Testis (tissue), 3 donors: ENCODE data around the gene DLX2. TPM values are rescaled to one million over a fixed set of nuclear protein-coding genes. Genes with fewer than 3 reads are reported as not detected.

Experiments used
- DNase-seq: peaks from one replicate; pipeline ENCODE4 v3.0.0-alpha.2; 2019
- H3K27ac ChIP-seq, 2 donors: fragments of 200-600 bp; sonication (generic); one replicate each; pipeline ENCODE4 v1.5.1; 2019
- H3K27me3 ChIP-seq: fragments of 200-600 bp; sonication (generic); one replicate; pipeline ENCODE4 v1.5.1; 2019
- H3K36me3 ChIP-seq: fragments of 200-600 bp; sonication (generic); one replicate; pipeline ENCODE4 v1.5.1; 2017; ENCODE audit warnings: low read depth; ENCODE audit errors: missing control alignments
- H3K4me1 ChIP-seq: fragments of 200-600 bp; sonication (generic); one replicate; pipeline ENCODE4 v1.5.1; 2019
- H3K4me3 ChIP-seq, 2 donors: fragments of 200-600 bp; sonication (generic); one replicate each; pipeline ENCODE4 v1.5.1; 2017 to 2019
- H3K9me3 ChIP-seq: fragments of 200-600 bp; sonication (generic); one replicate; pipeline ENCODE4 v1.5.1; 2017
- CTCF ChIP-seq, 3 experiments: fragments of 450-650 bp in 2 of 3; fragments of 200-600 bp in 1 of 3; sonication (generic) in 1 of 3; IDR thresholded peaks; one replicate each; pipeline ENCODE4 v1.5.1; 2016 to 2019; ENCODE audit warnings: antibody characterized with exemption in 3 of 3, mild to moderate bottlenecking in 2 of 3, moderate library complexity in 1 of 3
- POLR2A ChIP-seq: fragments of 450-650 bp; IDR thresholded peaks from one replicate; pipeline ENCODE4 v1.6.1; 2017; ENCODE audit warnings: antibody characterized with exemption, mild to moderate bottlenecking, moderate library complexity
- WGBS, 2 donors: methylation state at CpG; one replicate each; pipeline ENCODE4 v1.1.5; 2018; 5-methylcytosine and 5-hydroxymethylcytosine counted together
- intact Hi-C: fragments of 100-400 bp; cut with DNase I; formaldehyde crosslinking; loops from one replicate; pipeline ENCODE4 v1.15.1; 2023; ENCODE audit warnings: low total_unique reads
- polyA plus RNA-seq: library from polyadenylated mRNA; stranded (reverse); fragments of 350-450 nt; fragmentation: Illumina TruSeq; extraction: RNeasy Lipid Tissue Mini Kit (QIAGEN cat#74804); gene quantifications from one replicate; pipeline ENCODE4 v1.2.3, GENCODE V29; 2014; ENCODE audit warnings: low read depth, low replicate concordance; ENCODE audit not compliant: insufficient read depth
- total RNA-seq, 2 donors: library from RNA; depleted of rRNA; stranded (reverse); fragments of >200 nt; gene quantifications; one replicate each; pipeline ENCODE4 v1.2.3, GENCODE V29; 2016

Gene DLX2
- total and polyA plus RNA-seq, 3 donors from 2014 or later, result 0.29 to 1.1 (median 0.99) TPM

- TF ChIP-seq CTCF (IDR thresholded peaks at IDR 0.05), result no peak
- no peak for TF ChIP-seq POLR2A
- Histone ChIP-seq H3K9me3 (no peaks in the 10 kb centered on the region), H3K4me1 (no peaks in the 10 kb centered on the region), H3K36me3 (no peaks in the 10 kb centered on the region), H3K27ac (no peak overlapping the region), H3K4me3 (no peak overlapping the region), H3K27me3 (no peaks in the 10 kb centered on the region)
- no peak for DNase-seq
- intact Hi-C loops, result no loop called here
- 59 to 71% methylated on average over 1 of the region's 1 CpG for whole genome bisulfite sequencing, 2 donors
Observed at GRCh38 chr2:172050479-172051125, 52.1 kb downstream of the DLX2 start.

- H3K27ac ChIP-seq, result no peak overlapping the region
- no peaks in the 10 kb centered on the region for H3K27me3 ChIP-seq
- no peak for DNase-seq
- H3K4me1 ChIP-seq, result no peaks in the 10 kb centered on the region
- intact Hi-C loops, result no loop called here
- WGBS, 2 donors, result 89 to 90% methylated on average over 2 of the region's 2 CpGs
- TF ChIP-seq CTCF (IDR thresholded peaks at IDR 0.05) (no peak), POLR2A (no peak)
- H3K9me3 ChIP-seq, result no peaks in the 10 kb centered on the region
- no peak overlapping the region for H3K4me3 ChIP-seq
- no peaks in the 10 kb centered on the region for H3K36me3 ChIP-seq
Observed at GRCh38 chr2:172049567-172050120, 53.1 kb downstream of the DLX2 start.

Other genes starting within 250 kb of the DLX2 start
- gene SLC25A12, start 208.7 kb downstream of the DLX2 start, total RNA-seq, result 10 to 100 TPM; 25.0 to 27.4 TPM
- 16.7 TPM for gene SLC25A12, start 208.7 kb downstream of the DLX2 start, polyA plus RNA-seq
- 10 to 100 TPM; 34.5 to 46.3 TPM for gene HAT1, start 180.4 kb downstream of the DLX2 start, total RNA-seq
- gene HAT1, start 180.4 kb downstream of the DLX2 start, polyA plus RNA-seq, result 38.2 TPM
- gene METAP1D, start 102.9 kb downstream of the DLX2 start, total RNA-seq, result 10 to 100 TPM; 13.6 to 15.3 TPM
- gene METAP1D, start 102.9 kb downstream of the DLX2 start, polyA plus RNA-seq, result 4.5 TPM
- gene DLX1, start 17.4 kb downstream of the DLX2 start, total RNA-seq, result not detected
- 0.21 TPM for gene DLX1, start 17.4 kb downstream of the DLX2 start, polyA plus RNA-seq